NT2/D1 (cell line): ENCODE data around the gene FGF4.

Source experiments
- YY1 ChIP-seq: IDR thresholded peaks from 2 replicates; pipeline ENCODE4 v1.6.1; 2011; ENCODE audit not compliant: insufficient read length, insufficient read depth
- ZNF274 ChIP-seq: IDR thresholded peaks from 2 replicates; pipeline ENCODE4 v1.6.1; 2011; ENCODE audit warnings: mild to moderate bottlenecking, low read depth, low read length

- TF ChIP-seq YY1 (no peak), ZNF274 (no peak)
Measured at GRCh38 chr11:69787457-69787856, 12.3 kb upstream of the FGF4 start.
